ENCODE results near the gene KCNK7. TPM values are rescaled to one million over a fixed set of nuclear protein-coding genes. Genes with fewer than 3 reads are reported as not detected.
A peak's percentile ranks its signal among the peaks of the same experiment; 100 is the strongest.

KCNK7 gene
- total RNA-seq, 2 donors from 2014 or later: 0.31 to 0.53 TPM

DNA sequence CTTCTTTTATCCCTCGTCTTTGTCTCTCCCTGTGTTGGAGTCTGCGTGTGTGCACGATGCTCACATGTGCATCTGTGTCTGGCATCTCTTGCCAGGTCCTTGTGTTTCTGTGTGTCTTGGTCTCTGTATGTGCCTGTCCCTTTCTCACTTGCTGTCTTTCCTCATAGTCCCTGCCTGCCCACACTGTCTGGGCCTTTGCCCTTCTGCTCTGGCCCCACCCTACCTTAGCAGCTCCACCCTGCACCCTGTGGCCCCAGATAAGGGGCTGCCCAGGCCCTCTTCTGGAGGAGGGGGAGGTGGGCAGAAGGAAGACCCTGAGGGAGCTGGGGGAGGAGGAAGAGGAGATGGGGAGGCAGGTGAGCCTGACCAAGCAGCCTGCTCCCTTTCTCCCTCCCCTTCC, 16.9 kb downstream of the KCNK7 start:
- intact Hi-C loops (cut with DNase I): loop anchor here in 1 of 2 donors (5.0 kb wide), 1 partner anchor 34 kb away; the partner anchor contains the start of gene MAP3K11
- ATAC-seq: no peak
- DNase-seq: no peak

DNA sequence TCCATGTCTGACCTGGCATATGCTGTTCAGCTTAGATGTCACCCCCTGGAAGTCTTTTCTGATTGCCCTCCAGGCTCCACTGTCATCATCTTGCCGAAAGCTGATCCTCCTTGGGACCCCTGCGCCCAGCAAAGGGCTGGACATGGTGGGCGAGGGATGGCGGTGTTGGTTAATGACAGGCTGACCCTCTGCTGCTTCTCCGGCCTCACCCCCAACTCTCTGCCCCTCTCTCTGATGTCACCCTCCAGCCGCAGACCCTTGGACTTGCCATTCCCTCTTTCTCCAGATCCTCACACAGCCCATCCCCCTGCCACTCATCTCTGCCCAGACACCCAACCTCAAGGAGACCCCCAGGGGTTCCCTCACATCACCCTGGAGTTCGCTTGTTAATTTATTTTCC, 17.5 kb downstream of the KCNK7 start:
- no peak for DNase-seq
- ATAC-seq: no peak
- intact Hi-C loops (cut with DNase I): loop anchor here in 1 of 2 donors (5.0 kb wide), 1 partner anchor 34 kb away; the partner anchor contains the start of gene MAP3K11

DNA sequence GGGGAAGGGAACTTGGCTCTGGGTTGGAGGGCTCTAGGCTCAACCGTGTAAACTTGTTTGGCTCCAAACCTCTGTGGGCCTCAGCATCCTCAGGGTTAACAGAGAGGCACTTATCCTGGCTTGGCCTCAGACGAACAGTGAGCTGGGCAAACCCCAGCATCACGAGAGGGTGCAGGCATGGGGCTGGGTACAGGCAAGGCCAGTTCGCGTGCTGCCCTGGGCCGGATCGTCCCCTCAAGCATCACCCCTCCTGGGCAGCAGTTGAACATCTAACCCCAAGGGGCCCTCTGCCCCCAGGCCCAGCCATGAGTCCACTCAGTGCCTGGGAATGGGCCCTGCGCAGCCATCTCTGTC, 17.9 kb downstream of the KCNK7 start:
- ATAC-seq (no peak), DNase-seq (no peak)
- intact Hi-C loops (cut with DNase I): loop anchor here in 1 of 2 donors (5.0 kb wide), 1 partner anchor 35 kb away; the partner anchor contains the start of gene MAP3K11

DNA sequence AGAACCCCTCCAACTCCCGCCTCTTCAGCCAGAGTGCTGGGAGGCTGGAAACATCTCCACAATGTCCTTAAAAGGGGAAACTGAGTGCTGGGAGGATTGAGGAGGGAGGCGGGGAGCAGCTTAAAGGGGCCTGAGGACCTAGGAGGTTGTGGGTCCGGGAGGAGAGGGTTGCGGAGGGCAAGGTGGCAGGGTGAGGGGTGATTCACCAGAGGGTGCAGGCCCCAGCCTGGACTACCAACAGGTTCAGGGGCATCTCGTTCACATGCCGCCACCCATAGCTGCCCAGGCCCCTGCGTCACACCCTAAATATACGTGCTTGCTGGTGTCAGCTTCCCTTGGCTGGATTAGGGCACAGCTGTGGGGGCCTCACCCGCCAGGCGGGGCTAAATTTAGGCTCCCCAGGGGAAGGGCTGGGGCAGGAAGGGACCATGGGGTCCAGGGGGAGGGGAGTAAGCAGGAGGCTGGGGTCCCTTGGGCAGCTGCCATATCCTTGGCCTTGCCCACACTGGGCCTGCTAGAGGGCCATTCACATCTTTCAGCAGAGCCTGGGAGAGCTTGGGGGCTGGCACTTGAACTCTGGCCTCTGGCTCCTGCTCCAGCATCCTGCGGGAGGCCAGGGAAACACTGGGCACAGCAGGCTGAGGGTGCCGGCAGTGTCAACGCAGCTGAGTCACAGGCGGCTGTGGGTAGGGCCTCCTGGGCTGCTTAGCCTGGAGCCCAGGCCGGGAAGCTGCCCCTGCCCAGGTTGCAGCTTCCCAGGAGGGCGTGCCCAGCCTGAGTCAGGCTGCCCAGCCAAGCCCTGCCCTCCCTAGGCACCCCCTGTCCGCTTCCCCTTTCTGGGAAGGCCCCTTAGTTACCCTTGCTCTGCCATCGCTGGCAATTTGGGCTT, 18.5 kb downstream of the KCNK7 start:
- ATAC-seq (peak; percentile 14 to 61), DNase-seq (peak; percentile 84)
- intact Hi-C loops (cut with DNase I): loop anchor here in 1 of 2 donors (5.0 kb wide), 1 partner anchor 35 kb away; the partner anchor contains the start of gene MAP3K11

DNA sequence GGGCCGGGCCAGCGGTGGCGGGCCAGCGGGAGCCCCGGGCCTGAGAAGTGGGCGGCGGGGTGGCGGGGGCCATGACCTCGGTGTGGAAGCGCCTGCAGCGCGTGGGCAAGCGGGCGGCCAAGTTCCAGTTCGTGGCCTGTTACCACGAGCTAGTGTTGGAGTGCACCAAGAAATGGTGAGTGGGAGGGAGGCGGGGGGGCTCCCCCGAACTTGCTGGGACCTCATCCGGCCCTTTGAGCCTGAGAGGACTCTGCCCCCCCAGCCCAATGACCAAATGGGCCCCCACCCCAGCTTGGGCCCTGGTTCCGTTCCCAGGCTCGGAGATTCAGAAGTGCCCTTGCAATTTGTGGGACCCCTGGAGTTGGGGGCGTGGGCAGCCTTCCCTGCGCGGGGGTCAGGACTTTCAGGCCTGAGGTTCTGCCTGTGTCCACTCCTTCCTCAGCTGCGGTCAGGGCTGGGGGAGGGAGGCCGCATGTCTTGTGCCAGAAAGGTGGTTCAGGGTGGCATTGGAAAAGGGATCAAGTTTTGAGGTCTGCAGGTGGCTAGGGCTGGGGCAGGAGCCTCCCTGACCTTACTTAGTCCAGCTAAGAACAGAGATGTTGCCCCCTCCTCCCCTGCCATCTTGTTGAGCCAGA, 19.3 kb downstream of the KCNK7 start:
- DNase-seq (peak; percentile 59), ATAC-seq (no peak)
- intact Hi-C loops (cut with DNase I): loop anchor here in 1 of 2 donors (5.0 kb wide), 1 partner anchor 36 kb away; the partner anchor contains the start of gene MAP3K11

DNA sequence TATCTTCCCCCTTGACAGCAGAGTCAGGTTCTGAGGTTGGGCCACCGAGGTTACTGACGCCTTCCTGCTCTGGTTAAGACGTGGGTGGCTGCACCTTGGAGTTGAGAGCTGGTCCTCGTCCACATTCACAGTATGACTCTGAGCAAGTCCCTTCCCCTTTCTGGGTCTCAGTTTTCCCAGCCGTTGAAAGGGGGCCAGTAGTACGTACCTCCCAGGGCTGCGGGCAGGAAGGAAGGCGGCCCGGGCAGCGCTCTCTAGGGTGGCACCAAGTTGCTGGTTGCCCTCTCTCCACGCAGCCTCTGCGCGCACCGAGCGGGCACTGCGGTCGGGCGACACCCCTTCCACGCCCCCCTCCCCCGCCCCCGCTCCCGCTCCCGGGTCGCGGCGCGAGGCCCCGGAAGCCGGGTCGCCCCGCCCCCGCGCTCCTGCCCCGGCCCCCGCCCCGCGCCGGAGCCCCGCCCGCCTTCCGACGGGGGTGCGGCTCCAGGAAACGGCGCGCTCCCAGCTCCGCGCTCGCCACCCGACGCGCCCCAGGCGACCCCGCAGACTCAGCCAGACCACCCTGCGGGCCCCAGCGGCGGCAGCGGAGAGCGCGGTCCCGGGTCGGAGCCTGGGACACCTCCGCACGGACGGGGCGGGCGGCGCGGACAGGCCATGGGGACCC, 19.9 kb downstream of the KCNK7 start, which contains the start of gene EHBP1L1:
Gene EHBP1L1, plus strand, starts transcription at position 486 of the 664 bp plus-strand sequence. CDS start 250 bp downstream, outside the sequence.
- intact Hi-C loops (cut with DNase I): loop anchor here in 1 of 2 donors (5.0 kb wide), 1 partner anchor 37 kb away; the partner anchor contains the start of gene MAP3K11
- DNase-seq: peak; percentile 80
- ATAC-seq: peak; percentile 15 to 39

DNA sequence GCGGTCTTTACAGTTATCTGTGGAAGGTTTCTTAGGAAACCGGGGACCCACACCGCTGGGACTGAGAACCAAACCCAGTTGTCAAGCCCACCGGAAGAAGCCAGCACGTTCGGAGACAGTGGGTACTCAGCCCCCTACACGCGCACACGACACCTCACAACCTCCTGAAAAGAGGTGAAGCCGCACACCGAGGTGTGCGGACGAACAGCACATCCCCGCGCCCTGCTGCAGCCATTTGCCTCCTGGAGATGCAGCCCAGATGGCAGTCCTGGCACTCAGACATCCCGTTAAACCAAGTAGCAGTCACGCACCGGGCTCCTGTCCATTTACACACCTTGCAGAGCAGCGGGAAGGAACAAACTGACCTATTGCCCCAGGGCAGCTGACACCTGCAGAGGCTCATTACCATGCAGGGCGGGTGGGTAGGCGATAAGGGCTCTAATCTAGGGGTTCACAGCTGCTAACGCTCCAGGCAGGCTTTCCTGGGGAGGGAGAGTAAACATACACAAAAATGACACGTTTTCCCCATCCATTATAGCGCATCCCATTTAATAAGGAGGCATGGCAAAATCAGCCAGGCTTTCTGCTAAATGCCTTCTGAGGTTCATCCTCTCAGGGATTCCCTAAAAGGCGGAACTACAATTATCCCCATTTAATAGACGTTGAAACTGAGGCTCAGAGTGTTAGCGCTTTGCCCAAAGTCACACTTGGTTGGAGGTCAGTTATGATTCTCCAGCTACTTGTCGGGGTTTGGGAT, 20.6 kb downstream of the KCNK7 start:
- ATAC-seq (no peak), DNase-seq (no peak)
- intact Hi-C loops (cut with DNase I): loop anchor here in 1 of 2 donors (5.0 kb wide), 1 partner anchor 37 kb away; the partner anchor contains the start of gene MAP3K11

DNA sequence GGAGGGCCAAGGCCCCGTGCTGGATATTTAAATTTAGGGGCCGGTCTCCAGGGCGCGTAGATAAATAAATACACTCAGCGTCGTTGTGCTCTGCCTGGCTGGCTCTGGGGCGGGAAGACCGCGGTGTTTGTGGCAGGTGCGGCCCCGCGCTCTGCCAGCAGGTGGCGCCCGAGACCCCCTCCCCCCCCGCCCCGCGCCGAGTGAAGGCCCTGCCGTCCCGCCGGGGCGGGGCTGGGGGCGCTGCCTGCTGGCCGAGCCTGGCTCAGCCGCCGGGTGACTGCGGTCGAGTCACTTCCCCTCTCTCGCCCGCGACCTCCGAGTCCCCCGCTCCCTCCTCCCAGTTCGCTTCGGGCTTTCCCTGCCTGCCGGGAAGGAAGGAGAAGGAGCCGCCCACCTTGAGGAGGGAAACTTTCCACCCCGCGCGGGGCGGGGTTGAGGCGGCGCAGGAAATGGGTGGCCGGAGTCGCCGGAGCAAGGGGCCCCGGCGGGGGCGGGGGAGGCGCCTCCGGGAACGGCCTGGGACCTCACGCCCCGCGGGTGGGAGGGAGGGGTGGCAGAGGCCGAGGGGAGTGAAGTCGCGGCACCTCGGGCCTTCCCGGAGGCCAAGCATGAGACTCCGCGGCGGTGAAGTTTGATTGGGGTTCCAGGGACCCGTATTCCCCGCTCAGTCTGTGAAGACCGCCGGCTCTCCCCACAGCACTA, 21.3 kb downstream of the KCNK7 start:
- ATAC-seq: peak; percentile 48 to 65
- intact Hi-C loops (cut with DNase I): no loop called here
- DNase-seq: peak; percentile 96

DNA sequence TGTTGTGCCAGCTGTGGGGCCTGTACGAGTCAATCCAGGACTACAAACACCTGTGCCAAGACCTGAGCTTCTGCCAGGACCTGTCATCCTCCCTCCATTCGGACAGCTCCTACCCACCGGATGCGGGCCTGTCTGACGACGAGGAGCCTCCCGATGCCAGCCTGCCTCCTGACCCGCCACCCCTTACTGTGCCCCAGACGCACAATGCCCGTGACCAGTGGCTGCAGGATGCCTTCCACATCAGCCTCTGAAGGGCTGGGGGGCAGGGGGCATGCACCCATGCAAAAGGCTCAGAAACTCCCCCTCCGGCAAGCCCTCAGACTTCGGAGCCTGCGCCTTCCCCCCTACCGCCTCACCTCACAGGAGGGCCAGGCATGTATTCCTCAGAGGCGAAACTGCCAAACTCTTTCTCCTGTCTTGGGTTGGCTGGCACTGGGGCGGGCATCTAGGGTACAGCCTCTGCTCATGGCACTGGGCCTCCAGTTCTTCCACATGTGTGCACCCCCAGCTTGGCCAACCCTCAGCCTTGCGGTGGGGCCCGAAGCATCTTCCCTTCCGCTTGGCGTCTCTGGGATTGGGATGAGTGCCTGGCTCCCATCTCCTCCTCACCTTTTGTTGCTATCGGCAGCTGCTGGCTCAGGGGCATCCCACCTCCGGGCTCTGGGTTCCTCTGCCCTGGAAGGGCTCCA, 22.1 kb downstream of the KCNK7 start:
- intact Hi-C loops (cut with DNase I): no loop called here
- DNase-seq (no peak), ATAC-seq (no peak)

DNA sequence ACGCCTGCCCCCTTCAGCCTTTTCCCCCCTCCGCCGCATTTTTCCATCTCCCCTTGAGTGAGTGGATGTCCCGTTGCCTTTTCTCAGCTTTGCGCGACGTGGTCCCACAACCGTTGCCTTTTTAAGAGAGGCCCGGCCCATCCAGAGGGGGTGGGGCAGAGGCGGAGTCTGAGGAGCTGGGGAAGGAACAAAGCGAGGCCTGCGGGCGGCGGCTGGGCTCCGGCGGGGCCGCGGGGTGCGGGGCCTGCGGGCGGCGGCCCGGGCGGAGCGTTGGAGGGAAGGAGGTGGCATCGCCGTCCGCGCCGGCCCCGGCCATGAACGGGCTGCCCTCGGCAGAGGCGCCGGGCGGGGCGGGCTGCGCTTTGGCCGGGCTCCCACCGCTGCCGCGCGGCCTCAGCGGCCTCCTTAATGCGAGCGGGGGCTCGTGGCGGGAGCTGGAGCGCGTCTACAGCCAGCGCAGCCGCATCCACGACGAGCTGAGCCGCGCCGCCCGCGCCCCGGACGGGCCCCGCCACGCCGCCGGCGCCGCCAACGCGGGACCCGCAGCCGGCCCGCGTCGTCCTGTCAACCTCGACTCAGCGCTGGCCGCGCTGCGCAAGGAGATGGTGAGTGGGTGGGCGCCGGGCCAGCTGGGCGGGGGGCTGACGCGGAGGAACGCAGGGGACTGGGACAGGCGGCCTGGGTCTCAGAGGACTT, 23.1 kb downstream of the KCNK7 start, which contains the start of gene FAM89B:
Gene FAM89B, plus strand, starts transcription at position 183 of the 696 bp plus-strand sequence. Its CDS starts 132 bp downstream, at position 315.
- ATAC-seq (peak; percentile 13 to 16), DNase-seq (peak; percentile 95)
- intact Hi-C loops (cut with DNase I): no loop called here

DNA sequence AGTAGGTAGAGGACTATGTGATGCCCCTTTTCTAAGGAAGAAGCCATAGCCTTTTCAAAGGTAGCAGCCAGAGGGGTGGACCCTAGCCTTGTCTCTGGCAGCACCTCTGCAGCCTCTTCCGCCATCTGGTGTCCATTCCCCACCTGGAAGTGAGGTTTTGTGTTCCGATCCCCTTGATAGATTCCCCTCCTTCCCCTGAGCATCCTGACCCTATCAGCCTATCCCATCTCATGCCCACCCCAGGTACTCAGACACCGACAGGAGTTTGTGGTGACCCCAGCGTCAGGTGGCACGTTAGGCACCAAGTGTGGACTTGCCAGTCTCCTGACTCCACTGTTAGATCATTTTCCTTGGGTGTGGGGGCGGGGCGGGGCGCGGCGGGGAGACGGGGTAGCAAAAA, 23.7 kb downstream of the KCNK7 start:
- intact Hi-C loops (cut with DNase I): no loop called here
- DNase-seq: no peak
- ATAC-seq: no peak

DNA sequence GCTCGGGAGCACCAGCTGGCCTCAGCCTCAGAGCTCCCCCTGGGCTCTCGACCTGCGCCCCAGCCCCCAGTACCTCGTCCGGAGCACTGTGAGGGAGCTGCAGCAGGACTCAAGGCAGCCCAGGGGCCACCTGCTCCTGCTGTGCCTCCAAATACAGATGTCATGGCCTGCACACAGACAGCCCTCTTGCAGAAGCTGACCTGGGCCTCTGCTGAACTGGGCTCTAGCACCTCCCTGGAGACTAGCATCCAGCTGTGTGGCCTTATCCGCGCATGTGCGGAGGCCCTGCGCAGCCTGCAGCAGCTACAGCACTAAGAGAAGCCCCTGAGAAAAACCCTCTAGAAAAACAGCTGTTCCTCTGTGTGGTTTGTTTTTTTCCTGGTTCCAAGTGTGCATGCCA, 24.2 kb downstream of the KCNK7 start:
- intact Hi-C loops (cut with DNase I): no loop called here
- ATAC-seq (no peak), DNase-seq (no peak)

DNA sequence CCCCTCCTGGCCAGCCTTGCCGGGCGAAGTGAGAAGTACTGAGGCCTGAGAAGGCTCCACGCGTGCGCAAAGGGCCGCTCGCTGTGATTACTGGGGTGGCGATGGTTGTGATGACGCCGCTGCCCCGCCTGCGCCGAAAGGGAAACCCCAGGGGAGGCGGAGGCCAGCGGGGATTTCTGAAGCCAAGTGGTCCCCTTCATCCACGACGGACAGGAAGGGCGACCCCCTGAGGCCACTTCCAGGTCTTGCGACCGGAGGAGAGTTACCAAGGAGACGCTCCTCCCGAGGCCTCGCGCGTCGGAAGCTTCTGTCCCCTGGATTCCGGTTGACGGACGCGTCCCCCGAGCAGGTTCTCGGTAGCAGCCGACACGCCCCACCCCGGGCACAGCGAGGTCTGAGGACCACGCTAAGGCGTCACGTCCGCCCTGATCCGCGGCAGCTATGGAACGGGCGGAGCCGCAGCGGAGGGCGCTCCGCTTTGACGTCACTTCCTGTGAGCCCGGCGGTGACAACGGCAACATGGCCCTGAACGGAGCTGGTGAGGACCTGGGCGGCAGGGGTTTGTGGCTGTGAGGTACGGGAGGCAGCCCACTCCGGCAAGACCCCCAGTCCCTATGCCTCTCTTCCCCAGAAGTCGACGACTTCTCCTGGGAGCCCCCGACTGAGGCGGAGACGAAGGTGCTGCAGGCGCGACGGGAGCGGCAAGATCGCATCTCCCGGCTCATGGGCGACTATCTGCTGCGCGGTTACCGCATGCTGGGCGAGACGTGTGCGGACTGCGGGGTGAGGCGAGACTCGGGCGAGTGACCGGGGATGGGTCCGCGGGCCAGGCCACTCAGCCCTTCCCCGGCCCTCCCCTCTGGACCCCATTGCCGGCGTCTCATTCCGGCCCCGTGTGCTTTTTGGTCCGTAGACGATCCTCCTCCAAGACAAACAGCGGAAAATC, 25.4 kb downstream of the KCNK7 start, which contains the start of gene ZNRD2:
Gene ZNRD2, plus strand, starts transcription at position 505 of the 946 bp plus-strand sequence. Its CDS starts 15 bp downstream, at position 520.
- intact Hi-C loops (cut with DNase I): no loop called here
- peak; percentile 87 to 88 for ATAC-seq
- DNase-seq: peak; percentile 99

DNA sequence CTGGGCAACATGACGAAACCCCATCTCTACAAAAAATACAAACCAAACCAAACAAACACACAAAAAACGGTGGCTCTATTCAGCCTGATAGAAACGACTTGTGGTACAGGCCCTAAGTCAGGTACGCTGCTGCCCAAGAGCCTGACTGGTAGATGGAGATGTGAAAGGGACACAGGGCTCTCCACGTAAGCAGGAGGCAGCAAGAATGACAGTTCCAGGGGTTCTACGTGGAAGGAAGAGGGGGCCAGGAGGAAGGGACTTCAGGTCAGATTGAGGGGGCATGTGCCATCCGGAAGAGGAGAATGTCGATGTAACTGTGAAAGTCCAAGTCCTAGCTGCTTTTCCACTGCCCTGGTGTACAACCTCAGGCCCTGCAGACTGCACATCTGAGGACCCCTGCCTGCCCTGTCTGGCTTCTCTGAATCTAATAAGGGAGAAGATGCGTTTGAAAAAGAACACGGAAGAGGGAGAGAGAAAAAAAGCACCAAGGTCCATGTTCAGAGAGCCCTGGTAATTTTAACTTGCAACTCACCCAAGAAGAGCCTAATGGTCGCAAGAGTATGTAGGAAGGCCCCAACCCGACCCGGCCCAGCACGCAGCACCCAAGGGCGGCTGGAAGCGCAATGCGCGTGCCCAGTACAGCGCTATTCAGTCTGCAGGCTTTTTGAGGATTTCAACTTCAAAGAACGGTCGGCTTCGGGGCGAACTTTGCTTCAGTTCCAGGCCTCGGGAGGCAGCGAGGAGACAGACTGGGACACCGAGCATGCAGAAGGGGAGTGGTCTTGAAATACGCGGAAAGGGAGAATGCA, 26.2 kb downstream of the KCNK7 start:
- intact Hi-C loops (cut with DNase I): no loop called here
- DNase-seq (no peak), ATAC-seq (peak; percentile 16 to 21)
